Cerebellar cortex (tissue), 1 donor: ENCODE data around the gene CNTN4.
"Not testable (repeated sequence)": the region's sequence is repeated elsewhere in the genome, so short reads cannot be mapped to it uniquely, and the experiment has no call there.

Experiments used
- DNase-seq: peaks from one replicate; pipeline ENCODE4 v3.0.0-alpha.2; 2015; ENCODE audit warnings: low spot score

Gene CNTN4

DNA sequence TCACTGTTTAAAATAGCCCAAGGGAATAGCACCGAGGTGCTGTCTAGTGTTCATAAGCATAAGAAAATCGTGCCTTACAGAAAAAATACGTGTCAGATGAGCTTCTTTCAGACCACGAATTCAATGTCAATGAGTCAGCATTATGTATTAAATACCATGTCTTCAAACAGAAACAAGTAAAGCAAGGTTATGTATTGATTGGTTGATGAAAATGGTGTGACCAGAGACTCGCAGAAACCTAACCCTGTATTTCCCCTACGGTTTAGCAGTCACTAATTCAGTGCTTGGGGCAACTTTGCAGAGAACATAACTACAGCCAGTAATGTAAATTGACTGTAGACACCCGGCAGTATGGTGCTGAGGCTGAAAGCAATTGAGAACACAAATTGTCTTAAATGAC is 703.8 kb downstream of the CNTN4 start:
- no peak for DNase-seq

DNA sequence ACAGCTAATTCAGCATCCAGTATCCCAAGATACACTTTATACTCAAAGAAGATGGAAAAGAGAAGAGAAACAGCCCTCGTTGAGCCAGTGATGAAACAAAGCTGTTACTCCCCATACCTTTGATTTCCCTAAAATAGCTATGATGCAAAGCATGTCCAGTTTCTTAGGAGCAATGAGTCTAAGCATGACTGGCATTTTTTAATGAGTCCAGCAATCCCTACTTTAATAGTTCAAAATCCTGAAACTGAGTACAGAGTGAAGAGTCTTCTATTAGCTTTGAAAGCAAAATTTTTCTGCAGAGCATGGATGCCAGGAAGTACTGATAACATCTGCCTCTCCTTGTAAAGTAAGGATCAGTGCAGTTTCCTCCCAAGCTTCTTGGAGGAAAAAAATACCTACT is 708.8 kb downstream of the CNTN4 start:
- DNase-seq = no peak

DNA sequence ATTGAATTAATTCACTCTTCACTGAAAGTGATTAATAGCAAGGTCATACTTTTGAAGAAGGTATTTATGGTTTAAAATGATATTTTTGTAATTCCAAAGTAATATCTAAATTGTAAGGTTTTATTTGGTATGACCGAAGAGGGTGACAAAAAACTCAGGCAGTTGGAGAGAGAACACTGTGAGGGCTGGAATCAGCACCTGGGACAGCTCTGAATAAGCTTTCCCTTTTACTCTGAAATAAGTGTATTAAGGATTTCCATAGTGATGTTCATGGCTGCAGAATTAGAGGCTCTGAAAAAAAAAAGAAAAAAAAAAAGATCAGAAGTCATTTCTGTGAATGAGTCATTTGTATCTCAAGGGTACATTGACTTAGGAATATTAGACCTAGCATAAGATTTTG is 712.1 kb downstream of the CNTN4 start:
- DNase-seq = no peak

DNA sequence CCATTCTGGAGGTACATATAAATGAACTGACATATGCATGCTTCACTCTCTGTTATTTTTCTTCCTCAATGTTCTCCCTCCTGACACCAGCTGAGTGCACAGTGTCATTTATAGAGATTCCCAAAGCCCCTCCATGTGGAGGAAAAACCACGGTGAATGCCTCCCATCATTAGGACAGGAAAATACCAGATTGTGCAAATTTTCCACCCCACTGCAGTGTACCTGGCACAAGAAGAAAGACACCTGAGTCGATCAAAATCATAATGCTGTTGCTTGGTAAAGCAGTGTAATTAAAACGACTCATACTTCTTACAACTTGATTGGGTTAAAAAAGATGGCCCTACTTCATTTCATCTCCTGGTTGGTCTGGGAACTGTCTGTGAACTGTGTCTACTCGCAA is 720.9 kb downstream of the CNTN4 start:
- peak; percentile 58 for DNase-seq

DNA sequence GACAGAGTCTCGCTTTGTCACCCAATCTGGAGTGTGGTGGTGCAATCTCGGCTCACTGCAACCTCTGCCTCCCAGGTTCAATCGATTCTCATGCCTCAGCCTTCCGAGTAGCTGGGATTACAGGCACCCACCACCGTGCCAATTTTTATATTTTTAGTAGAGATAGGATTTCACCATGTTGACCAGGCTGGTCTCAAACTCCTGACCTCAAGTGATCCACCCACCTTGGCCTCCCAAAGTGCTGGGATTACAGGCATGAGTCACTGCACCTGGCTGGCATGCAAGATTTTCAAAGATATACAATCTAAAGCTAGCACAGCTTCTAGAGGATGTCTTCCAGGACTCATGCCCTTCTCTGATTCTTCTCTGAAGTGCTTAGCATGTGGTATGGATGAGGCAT is 722.3 kb downstream of the CNTN4 start:
- DNase-seq = not testable (repeated sequence)

DNA sequence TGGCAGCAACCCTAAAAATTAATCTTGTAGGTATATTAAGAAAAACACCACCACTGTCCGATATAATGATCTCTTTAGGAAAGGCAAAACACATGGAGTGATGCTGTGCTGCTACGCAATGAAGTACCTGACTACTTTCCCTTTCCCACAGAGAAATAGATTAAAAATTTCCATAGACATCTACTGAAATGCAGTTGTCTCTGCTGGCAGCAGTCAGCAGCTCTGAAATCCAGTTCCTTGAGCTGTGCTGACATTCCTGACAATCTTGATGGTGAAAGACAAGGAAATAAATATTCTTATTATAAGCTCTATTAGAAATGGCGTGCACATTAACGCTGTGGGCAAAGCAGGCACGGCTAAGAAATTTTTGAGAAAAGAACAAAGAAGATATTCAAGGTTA is 723.9 kb downstream of the CNTN4 start:
- peak; percentile 59 for DNase-seq

DNA sequence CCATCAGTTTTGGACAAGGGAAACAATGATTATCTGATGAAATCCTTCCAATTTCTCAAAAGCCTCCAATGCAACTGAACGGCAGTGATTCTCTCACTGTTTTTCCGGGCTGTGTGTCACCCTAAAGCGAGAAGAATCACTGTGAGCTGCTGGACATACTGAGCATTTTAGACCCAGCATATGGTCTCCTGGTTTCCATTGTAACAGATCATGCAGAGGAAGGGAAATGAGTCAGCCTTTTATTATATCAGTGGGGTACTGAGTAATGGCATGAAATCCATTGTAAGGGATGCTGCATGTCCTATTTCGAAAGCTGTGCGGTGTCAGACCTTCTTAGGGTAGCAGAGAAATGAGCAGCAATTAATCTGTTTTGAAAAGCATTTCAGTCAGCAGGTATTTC is 724.4 kb downstream of the CNTN4 start:
- peak; percentile 96 for DNase-seq

DNA sequence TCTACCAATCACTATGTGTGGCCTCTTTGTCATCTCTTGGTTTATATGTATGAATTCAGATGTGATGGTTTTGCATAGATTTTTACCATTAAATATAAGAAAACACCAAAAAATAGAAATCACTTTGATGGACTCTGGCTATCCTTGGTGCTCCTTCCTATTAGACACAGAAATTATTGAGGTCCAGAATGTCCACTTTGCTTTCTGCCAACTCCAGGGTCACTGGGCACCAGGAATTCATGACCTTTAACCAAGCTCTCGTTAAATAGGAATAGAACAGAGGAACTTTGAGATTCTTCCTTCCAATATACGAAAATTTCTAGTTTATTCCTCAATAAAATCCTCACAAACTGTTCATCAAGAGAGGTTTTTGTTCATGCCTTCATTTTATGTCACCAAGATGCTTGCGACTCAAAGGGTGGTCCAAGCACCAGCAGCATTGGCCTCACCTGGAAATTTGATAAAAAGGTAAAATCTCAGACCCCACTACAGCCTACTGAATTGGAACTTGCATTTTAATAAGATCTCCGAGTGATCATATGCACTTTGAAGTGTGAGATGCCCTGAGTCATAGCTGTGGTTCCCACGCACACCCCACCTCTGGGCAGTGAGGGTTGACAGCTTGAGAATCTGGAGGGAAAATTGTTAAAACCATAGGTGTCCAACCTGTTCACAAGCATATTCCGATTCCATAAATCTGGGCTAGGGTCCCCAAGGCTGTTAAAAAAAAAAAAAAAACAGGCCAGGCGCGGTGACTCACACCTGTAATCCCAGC is 725.0 kb downstream of the CNTN4 start:
- no peak for DNase-seq

DNA sequence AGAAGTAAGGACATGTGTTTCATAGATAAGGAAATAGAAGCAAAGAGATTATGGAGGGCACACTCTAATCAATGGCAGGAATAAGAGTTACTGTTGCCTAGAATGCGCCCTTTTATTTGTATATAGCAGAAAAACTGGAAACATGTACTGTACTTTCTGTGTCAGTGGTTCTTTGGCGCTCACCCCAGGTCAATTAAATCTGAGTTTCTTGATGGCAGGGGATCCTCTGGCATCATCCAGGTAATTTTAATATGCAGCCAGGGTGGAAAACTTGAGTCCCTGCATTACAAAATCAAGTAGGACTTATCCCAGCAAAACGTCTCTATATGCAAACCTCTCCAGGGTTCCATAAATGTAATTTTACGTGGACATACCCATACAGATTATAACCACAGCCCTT is 727.4 kb downstream of the CNTN4 start:
- DNase-seq = peak; percentile 93

DNA sequence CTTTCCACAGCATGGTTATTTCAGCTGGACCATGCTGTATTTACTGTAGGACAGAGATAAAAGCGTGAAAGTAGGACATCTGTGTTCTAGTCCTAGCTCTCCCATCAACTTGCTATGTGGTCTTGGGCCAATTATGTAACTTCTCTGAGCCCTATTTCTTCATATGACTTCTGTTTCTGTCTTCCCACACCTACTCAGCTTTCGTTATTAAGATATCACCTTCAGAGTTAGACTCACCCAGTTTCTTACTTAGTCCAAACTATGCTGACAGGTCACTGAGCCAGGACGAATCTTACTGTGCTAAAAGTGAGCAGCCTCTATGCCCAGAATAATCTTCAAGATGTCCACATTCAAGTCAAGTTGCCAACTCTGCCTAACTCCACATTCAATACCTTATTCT is 727.8 kb downstream of the CNTN4 start:
- DNase-seq = no peak

DNA sequence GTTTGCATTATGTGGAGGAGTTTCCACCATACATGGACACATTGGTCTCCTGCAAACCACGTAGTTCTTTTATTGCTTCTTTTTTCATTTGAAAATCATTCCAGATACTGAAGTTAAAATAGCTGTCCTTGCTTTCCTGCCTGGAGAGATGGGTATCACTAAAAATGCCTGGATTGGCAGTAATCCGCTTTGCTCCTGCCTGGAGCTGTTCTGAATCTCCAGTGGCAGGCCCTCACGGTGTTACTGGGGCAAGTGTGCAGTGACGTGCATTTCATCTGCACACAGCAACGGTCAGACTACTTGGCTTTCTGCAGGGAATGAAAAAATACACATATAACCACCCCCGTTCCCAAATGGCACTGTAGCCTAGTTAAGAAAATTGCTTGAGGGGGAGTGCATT is 738.6 kb downstream of the CNTN4 start:
- DNase-seq = no peak

DNA sequence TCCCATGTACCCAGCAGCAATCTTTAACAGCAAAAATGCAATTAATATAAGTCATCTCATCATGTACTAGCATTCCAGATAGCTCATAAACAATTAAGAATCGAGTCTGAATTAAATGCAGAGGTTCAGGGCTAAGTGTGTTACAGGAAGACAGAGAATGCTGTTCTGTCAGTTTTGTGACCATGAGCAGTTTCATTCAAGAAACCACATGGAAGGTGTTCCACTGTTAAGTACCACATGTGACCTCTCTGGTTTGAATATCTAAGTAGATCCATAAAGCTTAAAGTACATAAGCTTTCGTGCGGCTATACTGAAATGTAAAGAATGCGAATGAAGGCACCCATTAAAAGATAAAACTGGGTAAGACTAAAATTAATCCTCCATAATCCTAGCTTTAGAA is 739.2 kb downstream of the CNTN4 start:
- DNase-seq = no peak

DNA sequence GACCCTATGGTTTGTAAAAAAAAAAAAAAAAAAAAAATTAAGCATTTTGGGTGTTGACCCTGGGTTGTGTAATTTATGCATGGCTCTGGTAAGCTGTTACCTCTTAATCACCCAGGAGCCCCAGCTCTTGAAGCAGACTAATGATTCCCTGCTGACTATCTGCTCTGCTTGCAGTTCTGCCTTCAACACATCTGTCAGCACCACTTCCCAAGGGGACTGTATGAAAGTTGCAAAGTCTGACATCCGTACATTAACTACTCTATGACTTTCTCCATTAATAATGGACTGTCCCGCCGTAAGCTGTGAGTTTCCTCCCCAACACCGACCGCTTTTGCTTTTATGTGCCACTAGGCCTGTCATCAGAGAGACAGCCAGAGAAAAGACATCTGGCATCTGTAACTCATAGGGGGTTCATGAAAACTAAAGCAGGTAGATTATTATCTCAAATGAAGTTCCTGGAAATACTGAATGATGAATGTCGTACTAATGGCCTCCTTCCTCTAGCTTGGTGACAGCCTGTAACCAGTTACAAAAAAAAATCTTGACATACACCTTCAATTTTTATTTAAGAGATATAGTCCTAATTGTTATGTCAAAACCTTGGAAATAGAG is 740.0 kb downstream of the CNTN4 start:
- DNase-seq = no peak

DNA sequence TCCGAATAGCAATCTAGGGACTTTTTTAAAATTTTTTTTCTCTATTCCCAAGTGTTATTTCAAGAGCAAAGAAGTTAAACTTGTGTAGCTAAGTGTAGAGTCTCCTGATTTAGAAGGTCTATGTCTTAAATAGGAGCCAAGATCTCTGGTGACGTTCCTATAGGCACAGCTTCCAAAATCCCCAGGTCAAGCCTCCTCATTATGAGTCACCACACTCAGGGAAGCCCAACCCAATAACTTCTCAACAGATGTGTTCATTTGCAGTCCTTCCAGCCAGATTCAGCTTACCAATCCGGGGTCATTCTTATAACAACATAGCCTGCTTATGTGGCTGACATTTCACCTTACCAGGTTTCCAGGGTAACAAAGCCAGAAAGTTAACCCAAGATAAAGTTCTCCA is 741.2 kb downstream of the CNTN4 start:
- no peak for DNase-seq

DNA sequence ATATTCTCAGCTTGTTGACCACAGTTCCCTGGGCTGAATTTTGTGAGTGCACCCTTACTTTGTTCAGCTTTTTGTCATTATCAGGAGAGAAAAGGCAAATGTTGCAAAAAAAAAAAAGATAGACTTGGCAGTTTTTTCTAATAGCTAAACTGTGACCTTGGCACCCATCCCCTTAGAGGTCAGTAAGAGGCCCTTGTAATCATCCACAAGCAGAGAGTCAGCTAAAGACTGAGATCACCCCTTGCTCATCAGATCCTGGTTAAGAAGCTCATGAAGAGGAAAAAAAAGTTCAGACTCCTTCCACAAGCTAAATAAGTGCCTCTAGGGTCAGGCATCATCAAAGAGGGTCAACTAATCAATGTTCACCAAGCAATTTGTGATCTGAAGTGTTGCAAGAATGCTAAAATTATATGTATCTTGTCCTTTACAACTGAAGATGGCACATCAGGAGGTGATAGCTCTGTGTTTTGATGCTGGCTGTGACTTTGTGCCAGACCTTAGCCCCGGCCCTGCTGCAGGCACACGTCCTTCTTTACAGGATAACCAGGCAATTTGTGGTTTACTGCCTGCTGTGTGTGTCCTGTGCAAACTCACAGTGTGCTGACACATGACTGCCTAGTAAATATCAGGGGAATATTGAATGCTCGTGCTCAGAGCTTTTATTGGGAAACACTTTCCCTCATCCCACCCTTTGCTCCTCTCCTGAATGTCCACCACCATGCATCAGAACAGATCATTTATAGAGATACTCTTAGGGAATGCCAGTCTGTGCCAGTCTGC is 748.6 kb downstream of the CNTN4 start:
- DNase-seq = no peak

DNA sequence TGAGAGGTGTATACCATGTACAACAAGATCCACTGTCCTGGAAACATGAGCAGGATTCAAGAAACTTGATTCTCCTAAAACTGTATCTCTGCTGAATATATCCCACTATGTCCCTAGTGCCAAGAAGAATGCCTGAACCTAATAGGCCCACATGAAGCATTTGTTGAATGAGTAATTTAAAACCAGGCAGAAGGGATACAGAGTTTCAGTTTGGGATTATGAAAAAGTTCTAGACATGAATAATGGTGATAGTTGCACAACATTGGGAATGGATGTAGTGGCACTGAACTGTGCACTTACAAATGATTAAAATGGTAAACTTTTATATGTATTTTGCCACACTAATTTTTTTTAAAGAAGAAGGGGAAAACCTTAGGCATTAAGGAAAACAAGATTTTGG is 750.4 kb downstream of the CNTN4 start:
- no peak for DNase-seq

DNA sequence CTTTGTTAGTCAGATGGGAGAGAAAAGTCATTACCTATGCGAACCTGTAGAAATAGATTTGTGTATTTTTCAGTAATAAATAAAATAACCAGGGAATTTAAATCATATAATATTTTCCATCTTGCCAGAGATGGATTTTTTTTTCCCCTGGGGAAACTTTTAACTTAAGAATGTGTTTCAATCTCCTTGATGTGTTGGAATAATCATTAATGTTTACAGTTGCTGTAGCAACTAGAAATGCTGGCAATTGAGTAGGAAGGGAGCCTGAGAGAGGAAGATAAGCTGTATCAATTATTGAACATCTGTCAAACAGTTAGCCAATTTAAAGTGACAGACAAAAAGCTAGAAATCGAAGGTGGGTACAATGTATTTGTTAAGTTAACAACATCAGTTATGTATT is 752.0 kb downstream of the CNTN4 start:
- no peak for DNase-seq

DNA sequence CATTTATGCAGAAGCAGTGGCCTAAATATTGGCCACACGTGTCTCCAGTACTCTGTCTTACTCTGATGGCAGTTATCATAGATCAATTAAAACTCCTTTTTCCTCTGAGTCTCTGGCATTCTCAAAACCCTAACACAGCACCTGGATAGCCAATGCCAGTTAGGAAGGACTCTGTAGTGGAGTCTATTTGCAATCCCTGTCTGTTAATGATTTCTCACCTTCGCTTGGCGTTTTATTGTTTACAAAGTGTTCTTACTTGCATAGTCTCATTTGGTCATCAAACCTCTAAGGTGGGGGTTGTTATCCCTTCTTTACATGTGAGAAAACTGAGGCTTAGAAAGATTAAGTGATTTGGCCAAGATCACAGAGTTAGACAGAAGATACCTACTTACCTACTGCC is 752.7 kb downstream of the CNTN4 start:
- no peak for DNase-seq

DNA sequence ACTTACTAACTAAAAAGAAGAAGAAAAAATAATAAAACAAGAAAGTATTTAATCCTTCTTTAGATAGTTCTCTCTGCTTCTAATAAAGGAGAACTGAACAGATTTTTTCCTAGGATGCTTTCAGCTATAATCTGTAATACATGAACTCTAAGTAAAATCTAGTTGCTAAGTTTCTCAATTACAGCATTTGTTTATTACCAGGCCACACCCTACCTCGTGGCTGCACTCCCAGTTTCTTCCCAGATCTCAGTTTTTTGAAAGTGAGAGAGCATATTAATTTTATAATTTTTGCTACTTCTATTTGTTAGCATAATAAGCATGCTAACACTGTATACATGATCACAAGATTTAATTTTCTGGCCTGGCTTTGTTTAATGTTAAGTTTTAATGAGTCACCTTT is 753.2 kb downstream of the CNTN4 start:
- DNase-seq = no peak

DNA sequence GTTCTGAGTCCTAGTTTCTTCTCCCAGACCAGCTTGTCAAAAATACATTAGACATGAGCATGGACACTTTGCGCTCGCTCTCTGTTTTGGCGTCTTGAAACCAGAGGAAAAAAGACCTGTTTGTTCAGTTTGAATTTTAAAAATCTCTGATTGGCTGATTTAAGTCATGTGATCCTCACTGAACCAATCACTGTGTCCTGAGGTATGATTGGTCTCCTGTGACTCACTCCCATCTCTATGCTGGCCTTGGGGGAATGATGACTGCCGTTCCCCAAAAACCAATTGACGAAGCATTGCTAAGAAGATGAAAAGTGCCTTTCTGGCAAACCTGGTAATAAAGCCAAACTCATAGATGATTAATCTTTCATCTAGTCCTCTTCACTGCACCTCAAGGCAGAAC is 755.0 kb downstream of the CNTN4 start:
- no peak for DNase-seq

DNA sequence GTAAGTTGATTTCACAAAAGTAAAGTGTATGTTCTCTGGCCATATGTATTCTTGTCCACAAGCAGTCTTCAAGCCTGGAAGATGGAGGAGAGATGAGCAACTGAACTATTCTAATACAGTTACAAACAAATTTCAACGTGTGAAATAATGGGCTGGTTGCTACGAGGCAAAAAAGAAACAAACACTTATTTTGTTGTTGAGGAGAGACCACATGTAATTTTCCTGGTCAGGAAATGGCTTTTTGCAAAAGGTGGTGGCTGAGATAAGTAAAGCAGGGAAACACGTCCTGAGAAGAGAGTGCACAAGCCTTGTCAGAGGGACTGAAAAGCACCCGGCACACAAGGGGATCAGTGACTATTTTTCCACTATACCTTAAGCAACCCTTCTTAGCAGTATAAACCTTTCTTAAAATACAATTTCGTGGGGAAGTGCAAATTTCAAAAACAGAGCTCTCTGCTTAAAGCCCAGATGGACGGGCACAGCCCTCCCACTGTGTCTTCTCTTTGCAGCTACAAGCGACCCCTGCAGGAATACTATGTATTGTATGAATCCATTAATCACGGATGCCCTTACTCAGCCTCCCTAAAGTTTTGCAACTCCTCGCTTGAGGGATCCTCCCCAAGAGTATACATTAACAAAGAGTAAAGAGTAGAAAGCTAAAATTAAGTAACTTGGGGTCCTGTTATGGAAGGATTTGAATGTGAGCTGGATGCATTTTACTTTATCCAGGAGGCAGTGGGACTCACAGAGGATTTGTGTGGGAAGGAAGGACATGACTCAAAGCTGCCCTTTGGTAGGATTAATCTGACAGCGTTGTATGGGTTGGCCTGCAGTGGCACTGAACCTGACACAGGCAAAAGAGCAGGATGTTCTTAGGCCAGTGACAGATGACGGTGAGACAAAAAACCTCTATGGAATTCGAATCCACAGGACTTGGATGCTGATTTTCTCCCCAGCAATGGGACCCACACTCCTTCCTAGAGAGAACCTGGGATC is 757.8 kb downstream of the CNTN4 start:
- DNase-seq = peak; percentile 23

DNA sequence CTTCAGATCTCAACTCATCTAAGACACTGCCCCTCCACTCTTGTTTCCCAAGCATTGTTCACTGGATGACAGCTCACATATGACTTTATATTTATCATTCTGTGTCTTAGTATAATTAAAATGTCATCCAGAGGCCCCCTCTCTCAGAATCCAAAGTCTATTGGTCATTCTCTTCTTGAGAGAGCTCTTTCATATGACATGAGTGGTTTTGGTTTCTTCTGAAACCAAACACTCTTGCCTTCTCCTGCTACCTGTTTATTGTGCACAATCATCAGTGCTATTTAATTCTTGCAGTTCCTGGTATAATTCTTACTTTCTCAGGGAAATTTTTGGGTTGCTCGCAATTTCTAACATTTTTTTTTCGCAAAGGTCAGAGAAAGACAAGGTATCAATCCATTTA is 762.0 kb downstream of the CNTN4 start:
- no peak for DNase-seq
